Activated CD4-positive, CD25-positive, alpha-beta regulatory T cell treated with anti-CD3 and anti-CD28 coated beads, Interleukin-2, amount 50 U/mL, for 16 hours (primary cell): ENCODE measurements around the gene RASGRF1.
"Not testable (repeated sequence)": the region's sequence is repeated elsewhere in the genome, so short reads cannot be mapped to it uniquely, and the experiment has no call there.

Experiments
- DNase-seq: peaks from one replicate; pipeline ENCODE4 v3.0.0-alpha.2; 2020; ENCODE audit warnings: low read depth, low spot score

Gene RASGRF1

DNA sequence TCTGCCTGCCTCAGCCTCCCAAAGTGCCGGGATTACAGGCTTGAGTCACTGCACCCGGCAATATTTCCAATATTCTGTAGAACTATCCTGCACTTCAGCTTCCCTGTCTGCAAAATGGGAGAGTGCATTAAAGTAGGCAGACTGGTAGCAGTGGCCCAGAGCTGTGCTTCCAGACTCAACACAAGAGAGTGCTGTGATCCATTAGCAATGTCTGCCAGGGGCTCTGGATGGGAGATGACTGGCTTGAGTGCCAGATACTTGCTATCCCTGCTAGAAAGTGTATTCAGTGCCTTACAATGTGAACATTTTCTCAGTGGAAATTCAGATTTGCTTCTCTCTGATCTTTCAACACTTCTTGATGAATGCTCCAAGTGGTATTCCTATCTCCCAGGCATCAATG, 80.3 kb downstream of the RASGRF1 start:
- DNase-seq: no peak

DNA sequence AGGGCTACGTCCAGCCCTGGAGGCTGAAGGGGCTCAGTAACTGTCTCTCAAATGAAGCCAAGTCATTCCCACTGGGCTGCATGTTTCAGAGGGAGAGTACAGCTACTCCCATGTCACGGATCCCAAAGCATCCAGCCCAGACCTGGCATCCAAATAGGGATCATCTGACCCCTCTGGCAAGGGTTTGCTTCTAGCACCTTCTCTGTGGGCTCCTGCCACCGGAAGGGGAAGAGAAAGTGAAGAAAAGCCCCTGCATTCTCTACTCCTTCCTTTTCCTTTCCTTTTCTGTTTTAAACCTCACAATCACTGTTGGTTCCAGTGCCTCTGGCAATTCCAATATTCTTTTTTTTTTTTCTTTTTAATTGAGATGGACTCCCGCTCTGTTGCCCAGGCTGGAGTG, 81.2 kb downstream of the RASGRF1 start:
- no peak for DNase-seq

DNA sequence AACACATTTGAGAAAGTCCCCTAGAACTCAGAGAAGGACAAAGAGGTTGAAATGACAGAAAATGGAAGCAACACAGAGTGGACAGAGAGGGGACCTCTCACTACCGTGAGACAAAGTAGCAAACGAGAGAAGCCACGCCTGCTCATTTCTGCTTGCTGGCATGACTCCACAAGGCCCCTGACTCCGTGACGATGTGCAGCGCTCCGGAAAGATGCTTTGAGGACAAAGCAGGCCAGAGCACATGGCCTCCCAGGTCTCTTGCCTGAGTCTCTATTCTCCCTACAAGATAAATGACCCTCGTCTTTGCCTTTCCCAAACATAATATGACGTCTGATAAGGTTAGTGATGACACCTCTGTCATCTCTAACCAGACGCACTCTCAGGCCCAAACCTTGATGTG, 81.9 kb downstream of the RASGRF1 start:
- DNase-seq: no peak

DNA sequence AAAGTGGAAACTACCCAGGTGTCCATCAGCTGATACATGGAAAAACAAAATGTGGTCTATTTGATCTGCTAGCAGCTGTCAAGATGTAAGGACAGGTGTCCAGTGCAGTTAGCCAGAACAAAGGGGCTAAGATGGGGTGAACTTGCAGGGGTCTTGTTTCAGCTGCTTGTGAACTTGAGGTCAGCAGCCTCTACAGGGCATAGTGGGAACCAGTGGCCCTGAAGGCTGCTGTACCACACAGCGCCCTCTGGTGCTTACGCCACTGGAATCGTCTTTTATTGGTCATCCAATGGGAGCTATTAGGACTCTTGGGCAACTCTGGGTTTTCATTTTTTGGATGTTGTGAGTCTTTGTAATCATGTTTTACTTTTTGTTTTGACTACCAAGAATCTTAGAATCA, 83.5 kb downstream of the RASGRF1 start:
- no peak for DNase-seq

DNA sequence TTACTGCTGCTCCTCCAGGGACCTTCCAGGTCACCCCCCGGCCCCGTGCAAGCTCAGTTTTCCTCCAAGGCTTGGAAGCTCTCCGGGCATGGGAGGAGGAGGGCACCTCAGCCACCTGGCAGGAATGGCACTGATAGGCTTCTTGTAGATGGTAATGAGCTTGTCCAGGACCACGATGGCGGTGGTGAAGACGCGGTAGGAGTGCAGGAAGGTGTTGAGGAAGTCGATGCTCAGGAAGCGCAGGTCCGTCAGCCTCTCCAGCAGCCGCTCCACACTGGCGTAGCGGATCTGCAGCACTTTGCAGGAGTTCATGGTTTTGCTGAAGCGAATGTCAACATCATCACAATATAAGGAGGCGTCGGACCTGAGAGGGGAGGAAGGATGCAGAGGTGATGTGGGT, 84.5 kb downstream of the RASGRF1 start:
- no peak for DNase-seq

DNA sequence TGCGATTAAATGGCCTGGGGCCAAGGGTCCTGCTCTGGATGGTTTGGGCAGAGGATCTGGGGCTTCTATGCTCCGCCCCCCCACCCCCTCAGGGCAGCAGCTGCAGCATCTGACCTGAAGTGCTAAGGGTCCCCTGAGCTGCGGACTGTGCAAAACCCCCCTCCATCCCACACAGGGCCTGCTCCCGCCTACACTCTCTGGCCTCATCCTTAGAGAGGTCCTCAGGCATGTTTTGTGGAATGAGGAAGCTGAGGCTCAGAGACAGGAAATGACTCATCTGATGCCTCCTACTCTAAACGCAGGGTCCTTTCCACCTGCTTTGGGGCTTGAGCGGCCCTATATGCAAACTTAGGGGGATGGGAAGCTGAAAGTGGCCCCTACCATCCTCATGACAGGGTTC, 86.2 kb downstream of the RASGRF1 start:
- DNase-seq: no peak

DNA sequence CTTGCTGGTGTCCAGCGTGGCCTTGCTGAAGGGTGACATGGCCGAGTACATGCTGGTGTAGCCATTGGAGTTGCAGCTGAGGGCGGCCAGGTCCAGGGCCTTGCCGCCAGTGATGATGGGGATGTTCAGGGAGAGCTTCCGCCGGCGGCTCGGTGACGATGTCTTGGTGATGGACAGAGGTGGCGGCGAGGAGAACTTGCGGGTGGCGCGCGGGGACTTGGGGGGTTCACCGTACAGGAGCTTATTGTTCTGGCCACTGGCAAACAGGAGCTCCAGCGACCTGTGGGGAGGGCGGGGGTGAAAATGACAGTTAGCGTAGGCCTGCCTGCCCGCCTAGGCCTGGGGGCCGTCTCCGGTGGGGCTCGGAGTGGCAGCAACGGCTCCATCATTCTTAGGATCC, 86.7 kb downstream of the RASGRF1 start:
- DNase-seq: no peak

DNA sequence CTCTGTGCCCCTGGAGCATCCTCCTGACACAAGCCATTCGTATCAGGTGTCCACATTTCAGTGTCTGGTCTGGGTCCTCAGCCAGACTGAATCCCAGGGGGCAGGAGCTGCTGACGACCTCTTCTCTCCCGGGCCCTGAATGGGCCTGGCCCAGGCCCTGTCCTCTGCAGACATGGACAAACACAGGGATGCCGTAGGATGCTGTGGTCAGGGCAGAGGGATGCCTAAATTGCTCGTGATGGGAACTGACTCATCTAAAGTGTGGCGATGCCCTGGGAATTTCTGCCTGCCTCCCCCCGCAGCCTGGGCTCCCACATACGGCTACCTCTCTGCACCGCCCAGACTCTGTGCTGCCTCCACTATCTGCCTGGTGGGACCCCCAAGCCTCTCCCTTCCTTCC, 87.3 kb downstream of the RASGRF1 start:
- no peak for DNase-seq

DNA sequence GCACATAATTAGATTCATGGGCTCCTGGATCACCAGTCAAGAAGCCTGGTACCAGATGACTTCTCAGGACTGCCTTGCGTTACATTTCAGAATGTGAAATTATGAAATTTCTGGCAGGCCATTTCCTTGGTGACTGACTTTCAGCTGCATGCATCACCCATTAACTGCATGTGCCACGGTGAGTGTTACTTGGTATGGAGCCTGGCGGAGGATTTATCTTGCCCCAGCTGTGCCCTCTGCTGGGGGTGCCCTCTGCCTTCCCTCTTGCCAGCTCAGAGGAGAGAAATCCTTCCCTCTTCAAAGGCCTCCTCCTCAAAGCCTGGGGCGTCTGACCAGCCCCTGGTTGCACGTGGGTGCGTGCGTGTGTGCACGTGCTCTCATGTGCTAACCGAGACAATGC, 88.0 kb downstream of the RASGRF1 start:
- no peak for DNase-seq

DNA sequence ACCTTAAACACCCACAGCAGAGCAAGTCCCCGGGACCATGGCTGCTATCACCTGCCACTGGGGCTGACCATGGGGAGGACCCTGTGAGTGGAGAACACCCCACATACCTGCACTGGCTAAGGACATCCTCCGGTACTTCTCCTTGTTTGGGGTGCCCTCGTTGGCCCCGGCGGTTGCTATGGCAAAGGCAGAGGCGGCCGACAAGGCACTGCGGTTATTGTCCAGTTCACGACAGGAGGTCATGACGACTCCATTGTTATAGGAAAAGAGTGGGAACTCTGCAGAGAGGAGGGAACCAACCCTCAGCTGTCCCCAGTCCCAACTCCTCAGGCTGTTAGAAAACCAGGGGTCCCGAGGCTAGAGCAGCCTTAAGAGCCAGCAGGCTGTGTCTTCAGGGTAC, 90.9 kb downstream of the RASGRF1 start:
- no peak for DNase-seq

DNA sequence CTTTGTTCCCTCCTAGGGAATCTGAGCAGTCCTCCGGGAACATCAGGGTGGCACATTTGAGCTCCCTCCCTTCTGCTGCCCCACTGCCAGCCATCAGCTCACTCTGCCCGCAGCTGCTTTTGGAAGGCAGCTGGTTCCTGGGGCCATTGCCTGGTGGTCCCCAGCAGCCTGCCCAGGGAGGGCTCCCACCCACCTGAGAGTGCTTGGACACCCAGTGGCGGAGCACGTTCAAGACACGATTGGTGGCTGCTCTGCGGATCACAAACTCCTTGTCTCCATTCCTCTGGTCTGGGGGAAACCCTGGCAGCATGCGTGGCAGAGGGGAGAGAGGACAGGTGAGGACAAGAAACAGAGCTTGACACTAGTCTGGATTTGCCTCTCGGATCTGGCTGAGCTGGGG, 92.1 kb downstream of the RASGRF1 start:
- no peak for DNase-seq

DNA sequence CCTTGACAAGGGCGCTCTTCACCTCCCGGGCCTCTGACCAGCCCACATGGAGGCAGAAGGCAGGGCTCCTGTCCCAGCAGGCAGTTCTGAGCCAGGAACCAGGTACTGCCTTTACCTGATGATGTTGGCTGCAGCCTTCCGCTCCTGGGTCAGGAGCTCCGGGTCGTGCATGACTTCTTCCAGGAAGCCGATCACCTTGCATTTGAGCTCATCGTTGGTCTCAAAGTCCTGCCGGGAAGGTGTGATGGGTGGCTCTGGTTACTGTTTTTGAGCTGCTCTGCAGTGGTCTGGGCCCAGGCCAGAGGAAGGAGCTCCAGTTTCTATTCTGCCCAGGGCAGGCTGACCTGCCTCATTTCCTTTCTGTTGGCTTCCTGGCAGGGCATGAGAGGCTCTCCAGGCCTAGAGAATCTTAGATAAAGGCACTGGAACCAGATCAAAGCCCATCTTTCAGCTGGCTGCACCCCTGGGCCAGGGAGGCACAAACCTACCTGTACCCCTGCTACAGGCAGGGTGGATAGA, 92.5 kb downstream of the RASGRF1 start:
- no peak for DNase-seq

DNA sequence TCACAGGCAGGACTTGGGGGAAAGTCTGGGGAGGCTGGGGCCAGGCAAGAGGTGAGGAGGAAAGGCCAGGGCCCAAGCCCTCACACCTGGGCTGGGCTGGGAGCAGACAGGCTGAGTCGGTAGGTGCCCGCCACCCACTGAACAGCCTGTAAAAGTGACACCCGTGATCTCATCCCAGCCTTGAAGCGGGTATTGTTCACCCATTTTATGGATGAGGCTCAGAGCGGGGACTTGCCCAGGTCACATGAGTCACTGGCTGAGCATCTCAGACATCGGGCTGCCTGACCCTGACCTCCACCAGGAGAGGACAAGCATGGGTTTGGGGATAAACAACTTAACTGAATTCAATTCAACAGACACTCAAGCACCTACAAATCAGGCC, 93.7 kb downstream of the RASGRF1 start:
- DNase-seq: no peak

DNA sequence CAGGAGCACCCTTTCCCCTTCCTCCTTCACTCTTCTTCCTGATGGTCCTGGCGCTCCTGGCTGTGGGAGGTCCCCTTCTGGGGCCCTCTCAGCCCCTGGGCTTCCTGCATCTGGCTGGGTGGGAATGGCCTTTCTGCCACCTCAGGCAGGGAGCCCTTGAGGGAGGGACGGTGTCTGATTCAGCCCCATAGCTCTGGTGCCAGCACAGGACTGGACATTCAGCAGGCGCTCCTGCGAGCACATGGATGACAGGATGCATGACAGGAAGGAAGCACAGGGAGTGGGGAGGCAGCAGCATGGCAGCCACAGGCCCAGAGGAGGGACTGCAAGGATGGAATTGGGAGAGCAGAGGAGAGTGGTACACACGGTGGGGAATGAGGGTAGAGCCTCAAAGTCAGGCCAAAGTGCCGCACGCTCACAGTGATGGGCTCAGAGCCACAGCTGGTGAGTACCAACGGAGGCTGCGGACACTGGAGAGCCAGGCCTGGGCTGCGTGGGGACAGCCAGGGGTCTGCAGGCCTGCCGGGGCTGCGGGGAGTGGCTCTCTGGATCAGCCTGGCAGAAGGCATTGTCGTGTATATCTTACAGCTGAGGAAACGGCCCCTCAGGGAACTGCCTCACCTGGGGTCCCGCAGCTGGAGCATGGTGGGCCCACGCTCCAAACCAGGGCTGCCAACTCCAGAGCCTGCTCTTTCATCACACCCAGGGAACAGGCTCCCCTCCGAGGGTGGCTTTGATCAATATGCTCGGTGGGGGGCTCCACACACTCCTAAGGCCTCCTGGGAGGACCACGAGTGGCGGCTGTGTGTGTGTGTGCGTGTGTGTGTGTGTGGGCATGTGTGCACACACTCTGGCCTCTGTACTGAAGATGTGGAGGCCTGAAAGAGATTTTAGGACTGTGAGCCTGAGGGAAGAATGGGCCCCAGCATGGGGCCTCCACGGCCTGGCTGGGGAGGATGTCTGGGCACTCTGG, 94.4 kb downstream of the RASGRF1 start:
- DNase-seq: no peak

DNA sequence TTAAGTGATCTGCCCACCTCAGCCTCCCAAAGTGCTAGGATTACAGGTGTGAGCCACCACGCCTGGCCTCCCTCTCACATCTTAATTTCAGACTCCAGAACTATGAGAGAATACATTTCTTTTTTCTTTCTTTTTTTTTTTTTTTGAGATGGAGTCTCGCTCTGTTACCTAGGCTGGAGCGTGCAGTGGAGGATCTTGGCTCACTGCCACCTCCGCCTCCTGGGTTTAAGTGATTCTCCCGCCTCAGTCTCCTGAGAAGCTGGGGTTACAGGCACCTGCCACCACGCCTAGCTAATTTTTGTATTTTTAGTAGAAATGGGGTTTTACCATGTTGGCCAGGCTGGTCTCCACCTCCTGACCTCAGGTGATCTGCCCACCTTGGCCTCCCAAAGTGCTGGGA, 95.4 kb downstream of the RASGRF1 start:
- not testable (repeated sequence) for DNase-seq

DNA sequence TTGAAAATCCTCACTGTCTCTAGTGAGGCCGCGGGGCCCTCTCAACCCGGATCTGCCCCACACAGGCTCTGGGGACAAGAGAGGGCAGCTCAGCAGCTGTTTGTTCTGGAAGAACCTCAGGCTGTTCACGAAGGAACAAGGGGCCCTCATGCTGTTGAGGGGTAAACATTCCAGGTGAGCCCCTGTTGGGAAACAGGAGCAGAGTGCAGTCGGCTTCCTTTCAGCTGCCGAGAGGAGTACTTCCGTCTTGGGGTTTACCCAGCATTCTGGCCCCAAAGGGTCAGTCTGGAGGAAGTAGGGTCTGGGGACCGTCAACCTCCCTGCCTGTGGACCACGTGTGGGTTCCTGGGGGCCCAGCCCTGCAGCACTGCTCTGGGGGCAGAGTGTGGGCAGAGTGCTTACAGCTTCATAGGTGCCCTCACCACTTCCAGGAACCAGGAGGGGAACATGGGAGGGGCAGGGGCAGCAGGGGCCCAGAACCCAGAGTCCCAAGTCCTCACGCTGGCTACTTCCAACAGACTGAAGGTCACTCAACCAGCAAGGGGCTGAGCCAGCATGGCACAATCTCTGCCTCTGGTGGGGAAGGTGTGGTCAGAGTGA, 96.5 kb downstream of the RASGRF1 start:
- DNase-seq: no peak

DNA sequence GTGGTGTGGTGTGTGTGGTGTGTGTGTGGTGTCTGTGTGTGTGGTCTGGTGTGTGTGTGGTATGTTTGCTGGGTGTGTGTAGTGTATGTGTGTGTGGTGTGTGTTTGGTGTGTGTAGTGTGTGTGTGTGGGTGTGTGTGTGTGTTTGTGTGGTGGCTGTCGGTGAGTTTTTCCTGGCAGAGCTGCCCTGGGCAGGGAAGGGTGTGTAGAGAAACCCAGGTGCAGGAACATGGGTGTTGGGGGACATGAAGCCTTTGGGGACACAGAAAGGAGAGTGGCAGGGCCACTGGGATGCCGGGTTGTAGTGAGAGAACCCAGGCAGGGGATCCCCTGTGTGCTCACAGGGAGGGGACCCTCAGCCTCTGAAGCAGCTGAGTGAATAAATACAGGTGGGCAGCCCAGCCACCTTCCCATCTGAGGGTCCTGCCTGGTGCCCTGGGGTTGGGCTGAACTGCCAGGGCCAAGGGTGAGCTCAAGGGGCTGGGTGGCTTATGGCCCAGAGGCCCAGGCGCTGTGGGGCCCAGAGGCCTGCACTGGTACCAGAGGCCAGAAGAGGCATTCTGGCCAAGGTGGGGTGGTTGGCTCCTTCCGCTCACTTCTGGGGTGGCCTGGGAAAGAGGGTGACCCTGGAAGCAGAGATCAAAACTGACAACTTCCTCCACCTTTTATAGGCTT, 97.2 kb downstream of the RASGRF1 start:
- DNase-seq: no peak

DNA sequence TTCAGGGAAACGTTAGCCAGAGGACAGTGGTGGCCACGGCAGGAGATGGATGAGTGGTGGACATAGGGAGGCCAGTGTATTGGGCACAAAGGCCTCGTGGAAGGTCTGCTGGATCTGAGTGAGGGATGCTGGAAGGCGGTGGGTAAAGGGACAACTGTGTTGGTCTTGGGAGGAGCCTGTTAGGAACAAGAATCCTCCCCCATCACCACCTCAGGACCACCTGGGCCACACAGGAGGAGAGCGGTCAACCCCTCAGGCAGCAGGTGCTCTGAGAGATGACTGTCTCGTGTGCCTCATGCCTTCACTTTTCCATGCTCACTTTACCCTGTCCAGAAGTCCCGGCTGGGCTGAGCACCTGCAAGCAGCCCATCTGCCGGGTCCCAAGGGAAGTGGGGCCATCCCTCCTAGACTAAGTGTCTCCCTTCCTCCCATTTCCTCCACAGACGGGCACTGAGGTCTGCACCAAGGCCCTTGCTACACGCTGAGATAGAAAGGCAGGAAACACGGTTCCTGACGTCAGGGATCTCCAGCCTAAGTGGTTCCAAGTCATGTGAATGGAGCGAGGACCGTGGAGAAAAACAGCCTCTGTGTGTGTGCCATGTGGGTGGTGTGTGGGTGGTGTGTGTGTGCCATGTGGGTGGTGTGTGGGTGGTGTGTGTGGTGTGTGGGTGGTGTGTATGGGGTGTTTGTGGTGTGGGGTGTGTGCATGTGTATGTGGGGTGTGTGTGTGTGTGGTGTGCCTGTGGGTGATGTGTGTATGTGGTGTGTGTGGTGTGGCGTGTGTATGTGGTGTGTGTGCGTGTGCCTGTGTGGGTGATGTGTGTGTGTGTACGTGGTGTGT, 97.9 kb downstream of the RASGRF1 start:
- no peak for DNase-seq

DNA sequence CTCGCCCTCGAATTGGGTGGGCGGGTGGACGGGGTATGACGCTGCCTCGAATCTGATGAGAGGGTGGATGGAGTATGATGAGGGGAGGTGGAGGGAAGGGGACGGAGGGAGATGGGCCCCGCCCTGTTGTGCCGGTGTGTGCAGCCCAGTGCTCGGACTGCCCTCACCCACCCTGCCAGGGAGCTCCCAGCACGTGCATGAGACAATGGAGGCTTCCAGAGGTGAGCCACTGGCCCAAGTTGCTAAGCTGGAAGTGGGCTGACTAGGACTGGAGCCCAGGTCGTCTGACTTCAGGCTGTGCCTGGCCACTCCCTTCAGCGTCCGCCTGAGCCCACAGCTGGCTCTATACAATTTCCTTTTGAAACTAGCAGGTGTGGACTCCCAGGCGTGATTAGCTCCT, 98.7 kb downstream of the RASGRF1 start:
- DNase-seq: no peak

DNA sequence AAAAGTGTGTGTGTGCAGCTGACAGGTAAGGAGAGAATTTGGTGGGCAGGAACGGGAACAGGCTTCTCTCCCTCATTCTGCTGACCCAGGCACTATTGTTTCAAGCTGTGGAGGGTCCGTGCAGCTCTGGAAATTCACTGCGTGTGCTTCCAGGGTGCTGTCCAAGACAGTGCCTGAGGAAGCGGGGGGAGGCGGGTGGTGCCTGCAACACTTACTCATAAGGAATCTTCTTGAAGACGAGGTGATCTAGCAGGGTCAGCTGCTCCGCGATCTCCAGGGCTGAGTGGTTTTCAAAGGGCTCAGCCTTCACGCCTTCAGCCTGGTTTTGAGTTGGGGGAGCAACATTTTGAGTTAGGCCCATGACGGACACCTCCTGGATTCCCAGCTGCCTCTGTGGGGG, 99.1 kb downstream of the RASGRF1 start:
- DNase-seq: no peak

DNA sequence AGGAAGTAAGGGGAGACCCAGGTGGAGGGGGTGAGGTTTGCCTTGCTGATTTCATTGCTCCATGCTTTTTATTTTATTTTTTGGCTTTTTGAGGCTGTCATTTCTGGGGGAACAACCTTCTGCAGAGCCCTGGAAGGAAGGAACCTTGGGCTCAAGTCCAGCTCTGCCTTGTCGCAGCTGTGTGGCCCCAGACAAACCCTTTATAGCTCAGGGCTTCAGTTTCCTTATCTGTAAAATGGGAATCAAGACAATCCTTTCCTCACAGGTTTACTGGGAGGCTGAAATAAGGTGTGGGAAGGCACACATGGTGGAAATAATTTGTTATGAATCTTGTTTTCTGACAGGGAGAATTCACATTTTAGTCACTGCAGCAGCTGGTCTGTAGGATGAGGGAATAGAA, 100.3 kb downstream of the RASGRF1 start:
- no peak for DNase-seq
